Activated B cell treated with CpG ODN at 0.5 μM for 24 hours (primary cell): ENCODE data around the gene SPSB2. TPM values are rescaled to one million over a fixed set of nuclear protein-coding genes. Genes with fewer than 3 reads are reported as not detected.
A peak's percentile ranks its signal among the peaks of the same experiment; 100 is the strongest.
"Not testable (repeated sequence)": the region's sequence is repeated elsewhere in the genome, so short reads cannot be mapped to it uniquely, and the experiment has no call there.

ENCODE experiments used
- ATAC-seq: fragments of 200-7000 bp; cut with Tn5 transposase; one replicate; pipeline ENCODE4 v1.10.0; 2021; ENCODE audit warnings: low read depth, mild to moderate bottlenecking, moderate library complexity
- CTCF ChIA-PET: fragments of 350-600 bp; sonication (Branson Sonifier 250); formaldehyde crosslinking; loops from one replicate; lab custom pipeline; 2021; ENCODE audit warnings: antibody characterized with exemption; lab: Charles Lee
- POLR2A ChIA-PET: fragments of 350-600 bp; sonication (Branson Sonifier 250); formaldehyde crosslinking; loops from one replicate; lab custom pipeline; 2021; ENCODE audit warnings: antibody characterized with exemption; lab: Charles Lee
- DNase-seq: peaks from one replicate; pipeline ENCODE4 v3.0.0; 2022
- H3K27ac Mint-ChIP-seq: one replicate; pipeline ENCODE4 v1.8.0; 2020; ENCODE audit warnings: mixed read lengths
- H3K27me3 Mint-ChIP-seq: one replicate; pipeline ENCODE4 v1.8.0; 2021; ENCODE audit warnings: mixed read lengths
- H3K36me3 Mint-ChIP-seq: one replicate; pipeline ENCODE4 v1.8.0; 2021; ENCODE audit warnings: low read depth, mixed read lengths
- H3K4me1 Mint-ChIP-seq: one replicate; pipeline ENCODE4 v1.8.0; 2021; ENCODE audit warnings: mixed read lengths
- H3K4me3 Mint-ChIP-seq: one replicate; pipeline ENCODE4 v1.8.0; 2020; ENCODE audit warnings: mild to moderate bottlenecking, mixed read lengths
- H3K9me3 Mint-ChIP-seq: one replicate; pipeline ENCODE4 v1.8.0; 2020; ENCODE audit warnings: mixed read lengths
- CTCF ChIP-seq: fragments of 200-600 bp; IDR thresholded peaks from one replicate; pipeline ENCODE4 v1.8.0; 2022; ENCODE audit warnings: antibody characterized with exemption, mild to moderate bottlenecking
- intact Hi-C: fragments of 100-400 bp; cut with micrococcal nuclease; formaldehyde crosslinking; loops from one replicate; pipeline ENCODE4 v1.15.1; 2024
- total RNA-seq: library from RNA; stranded (reverse); gene quantifications from 2 replicates; pipeline ENCODE4 v1.2.3, GENCODE V29; 2022

The SPSB2 gene
- total RNA-seq, 1 donor from 2014 or later: 14.4 TPM

- Mint-ChIP-seq H3K4me3 (peak overlapping the region; percentile 88), H3K9me3 (no peaks in the 10 kb centered on the region), H3K27ac (peak overlapping the region; percentile 75), H3K4me1 (peaks cover 51% of the 10 kb centered on the region), H3K27me3 (no peaks in the 10 kb centered on the region), H3K36me3 (peaks cover 62% of the 10 kb centered on the region)
- DNase-seq: no peak
- no peak for ATAC-seq
- intact Hi-C loops: loop anchor here (1.0 kb wide), 6 partner anchors 70 to 245 kb away; partner anchors contain the start of genes C12orf57, C1R and C1RL
- POLR2A ChIA-PET: interaction anchor here (0.6 to 11.1 kb wide), 19 partner anchors 10 to 375 kb away, joined by 3 to 190 read pairs (median 7); partner anchors contain the start of genes C12orf57, CDCA3, COPS7A and EMG1
- CTCF ChIA-PET: interaction anchor here (0.6 to 3.4 kb wide), 20 partner anchors 10 to 275 kb away, joined by 3 to 34 read pairs (median 6); partner anchors contain the start of genes C12orf57, C1RL, CDCA3 and MLF2
- no peak for TF ChIP-seq CTCF
These were observed 4.7 kb downstream of the SPSB2 start for GRCh38 chr12:6868211-6869048.

GRCh38 chr12:6867413-6868210 lies 5.5 kb downstream of the SPSB2 start, which contains the start of gene TPI1:
Gene TPI1, plus strand, starts transcription at chr12:6867531. Its CDS starts 36 bp downstream, at chr12:6867567.
- Mint-ChIP-seq H3K9me3 (no peaks in the 10 kb centered on the region), H3K4me3 (peak within 1 kb of the TSS; percentile 89), H3K36me3 (peaks cover 66% of the 10 kb centered on the region), H3K4me1 (peaks cover 51% of the 10 kb centered on the region), H3K27me3 (no peaks in the 10 kb centered on the region), H3K27ac (peak within 1 kb of the TSS; percentile 84)
- ChIA-PET CTCF (interaction anchor here (0.6 to 3.4 kb wide), 6 partner anchors 15 to 241 kb away, joined by 4 to 34 read pairs (median 8); partner anchors contain the start of genes C1RL, CDCA3, MLF2 and USP5), POLR2A (interaction anchor here (0.6 to 11.1 kb wide), 22 partner anchors 9 to 424 kb away, joined by 3 to 190 read pairs (median 3); partner anchors contain the start of genes C12orf57, CDCA3, COPS7A and EMG1)
- TF ChIP-seq CTCF: no peak
- ATAC-seq (peak; percentile 78), DNase-seq (peak; percentile 65)
- intact Hi-C loops: loop anchor here (1.0 to 2.0 kb wide), 3 partner anchors 15 to 771 kb away; partner anchors contain the start of genes LPCAT3 and USP5

- no peak for TF ChIP-seq CTCF
- ChIA-PET POLR2A (interaction anchor here (0.8 to 11.1 kb wide), 17 partner anchors 8 to 374 kb away, joined by 3 to 190 read pairs (median 5); partner anchors contain the start of genes C12orf57, CDCA3, COPS7A and MLF2), CTCF (interaction anchor here (1.6 to 3.4 kb wide), 3 partner anchors 14 to 71 kb away, joined by 4 to 34 read pairs (median 6); partner anchors contain the start of genes CDCA3 and USP5)
- H3K9me3 Mint-ChIP-seq: no peaks in the 10 kb centered on the region
- DNase-seq: no peak
- peaks cover 66% of the 10 kb centered on the region for H3K36me3 Mint-ChIP-seq
- H3K27me3 Mint-ChIP-seq: no peaks in the 10 kb centered on the region
- peak overlapping the region; percentile 84 for H3K27ac Mint-ChIP-seq
- H3K4me1 Mint-ChIP-seq: peaks cover 46% of the 10 kb centered on the region
- ATAC-seq: no peak
- intact Hi-C loops: loop anchor here (1.0 to 2.0 kb wide), 3 partner anchors 15 to 772 kb away; partner anchors contain the start of genes LPCAT3 and USP5
- peak overlapping the region; percentile 89 for H3K4me3 Mint-ChIP-seq
These were observed 6.1 kb downstream of the SPSB2 start for GRCh38 chr12:6866920-6867412.

GRCh38 chr12:6866163-6866919 lies 6.8 kb downstream of the SPSB2 start:
- H3K36me3 Mint-ChIP-seq: peaks cover 67% of the 10 kb centered on the region
- intact Hi-C loops: loop anchor here (2.0 kb wide), 1 partner anchor 772 kb away; no protein-coding TSS in a partner anchor
- H3K9me3 Mint-ChIP-seq: no peaks in the 10 kb centered on the region
- no peaks in the 10 kb centered on the region for H3K27me3 Mint-ChIP-seq
- H3K27ac Mint-ChIP-seq: peak overlapping the region; percentile 84
- TF ChIP-seq CTCF: no peak
- DNase-seq: no peak
- ChIA-PET POLR2A (interaction anchor here (0.8 to 11.1 kb wide), 11 partner anchors 11 to 273 kb away, joined by 3 to 190 read pairs (median 5); partner anchors contain the start of genes C12orf57, CDCA3, COPS7A and MLF2), CTCF (interaction anchor here (0.6 to 3.4 kb wide), 3 partner anchors 14 to 25 kb away, joined by 3 to 34 read pairs (median 6); partner anchors contain the start of genes CDCA3 and USP5)
- no peak for ATAC-seq
- H3K4me3 Mint-ChIP-seq: peak overlapping the region; percentile 89
- H3K4me1 Mint-ChIP-seq: peaks cover 40% of the 10 kb centered on the region

GRCh38 chr12:6865307-6865706 lies 7.8 kb downstream of the SPSB2 start:
- H3K4me3 Mint-ChIP-seq, H3K27ac Mint-ChIP-seq, H3K9me3 Mint-ChIP-seq, DNase-seq, CTCF ChIA-PET, intact Hi-C loops, H3K27me3 Mint-ChIP-seq, ATAC-seq: not testable (repeated sequence)
- Mint-ChIP-seq H3K4me1 (peaks cover 31% of the 10 kb centered on the region), H3K36me3 (peaks cover 67% of the 10 kb centered on the region)
- POLR2A ChIA-PET: interaction anchor here (0.6 to 11.1 kb wide), 5 partner anchors 12 to 1071 kb away, joined by 4 to 190 read pairs (median 5); partner anchors contain the start of genes C12orf57, CDCA3, RNU7-1 and USP5
